Smooth muscle cell (in vitro differentiated cells): ENCODE results near the gene ALPK1. TPM values are rescaled to one million over a fixed set of nuclear protein-coding genes. Genes with fewer than 3 reads are reported as not detected.

ENCODE experiments used
- DNase-seq: peaks from one replicate; lab custom pipeline; 2025; ENCODE audit not compliant: unreplicated experiment; lab: John Stamatoyannopoulos, UW
- H2AFZ ChIP-seq: fragments of 200-600 bp; sonication (generic); 2 replicates; pipeline ENCODE4 v1.6.0; 2016; ENCODE audit warnings: antibody characterized with exemption, low read depth, mild to moderate bottlenecking
- H3F3A ChIP-seq: fragments of 200-600 bp; sonication (generic); 2 replicates; pipeline ENCODE4 v1.6.0; 2017; ENCODE audit warnings: antibody characterized with exemption, low read depth
- H3K27ac ChIP-seq: fragments of 200-600 bp; sonication (generic); 2 replicates; pipeline ENCODE4 v1.5.1; 2016; ENCODE audit warnings: low read depth, mild to moderate bottlenecking
- H3K27me3 ChIP-seq: fragments of 200-600 bp; sonication (generic); 2 replicates; pipeline ENCODE4 v1.6.1; 2016; ENCODE audit warnings: low read depth, mild to moderate bottlenecking
- H3K36me3 ChIP-seq: fragments of 200-600 bp; sonication (generic); 2 replicates; pipeline ENCODE4 v1.5.1; 2016; ENCODE audit warnings: low read depth
- H3K4me1 ChIP-seq: fragments of 200-600 bp; sonication (generic); 2 replicates; pipeline ENCODE4 v1.5.1; 2016; ENCODE audit warnings: low read depth
- H3K4me2 ChIP-seq: fragments of 200-600 bp; sonication (generic); 2 replicates; pipeline ENCODE4 v1.6.0; 2016; ENCODE audit warnings: mild to moderate bottlenecking
- H3K4me3 ChIP-seq: fragments of 200-600 bp; sonication (generic); 2 replicates; pipeline ENCODE4 v1.5.1; 2016; ENCODE audit warnings: mild to moderate bottlenecking
- H3K79me2 ChIP-seq: fragments of 200-600 bp; sonication (generic); 2 replicates; pipeline ENCODE4 v1.6.0; 2016; ENCODE audit warnings: low read depth, mild to moderate bottlenecking
- H3K9ac ChIP-seq: fragments of 200-600 bp; sonication (generic); 2 replicates; pipeline ENCODE4 v1.6.0; 2016; ENCODE audit warnings: low read depth
- H3K9me3 ChIP-seq: fragments of 200-600 bp; sonication (generic); replicated peaks from 2 replicates; pipeline ENCODE4 v1.5.1; 2016; ENCODE audit warnings: low read depth
- H4K20me1 ChIP-seq: fragments of 200-600 bp; sonication (generic); 2 replicates; pipeline ENCODE4 v1.6.0; 2016; ENCODE audit warnings: low read depth
- WGBS: methylation state at CpG from one replicate; pipeline ENCODE4 v1.1.7; 2016; ENCODE audit warnings: low lambda C conversion rate; 5-methylcytosine and 5-hydroxymethylcytosine counted together
- polyA plus RNA-seq: library from polyadenylated mRNA; unstranded; fragments of >200 nt; fragmentation: Nextera tagmentation; extraction: Ambion mirVana; gene quantifications from 2 replicates; pipeline ENCODE4 v1.2.1, GENCODE V29; 2016
- total RNA-seq: library from RNA; depleted of rRNA; stranded (reverse); fragments of >200 nt; gene quantifications from 2 replicates; pipeline ENCODE4 v1.2.3, GENCODE V29; 2014
- TF ChIP-seq, protein P1 (sequence below): fragments of 200-600 bp; sonication (generic); IDR thresholded peaks from 2 replicates; pipeline ENCODE4 v1.5.1; 2017; ENCODE audit warnings: borderline replicate concordance, mild to moderate bottlenecking, antibody characterized with exemption; ENCODE audit not compliant: insufficient read depth, poor library complexity, severe bottlenecking

ALPK1 gene
- total and polyA plus RNA-seq, 2 experiments from 2014 or later, result 3.9 to 4.4 TPM

DNA sequence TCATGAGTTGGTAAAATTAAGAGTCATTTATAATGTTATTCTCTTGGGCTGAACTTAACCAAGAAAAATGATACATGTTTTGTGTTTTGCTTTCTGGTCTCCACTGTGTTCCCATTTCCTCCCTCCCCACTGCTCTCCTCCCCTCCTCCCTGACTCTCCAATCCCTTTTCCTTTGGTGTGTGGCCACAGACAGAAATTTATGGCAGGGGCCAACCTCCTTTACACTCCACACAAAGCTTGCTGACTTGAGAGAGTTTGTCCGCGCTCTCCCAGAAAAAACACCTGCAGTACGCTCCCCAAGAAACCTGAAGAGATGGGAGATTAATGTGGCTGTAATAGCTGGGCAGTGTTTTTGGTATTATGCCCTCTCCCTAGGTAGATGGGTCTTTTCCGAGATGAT lies 88.9 kb downstream of the ALPK1 start:
- H3K9ac ChIP-seq, result no peak overlapping the region
- TF ChIP-seq, protein P1, sequence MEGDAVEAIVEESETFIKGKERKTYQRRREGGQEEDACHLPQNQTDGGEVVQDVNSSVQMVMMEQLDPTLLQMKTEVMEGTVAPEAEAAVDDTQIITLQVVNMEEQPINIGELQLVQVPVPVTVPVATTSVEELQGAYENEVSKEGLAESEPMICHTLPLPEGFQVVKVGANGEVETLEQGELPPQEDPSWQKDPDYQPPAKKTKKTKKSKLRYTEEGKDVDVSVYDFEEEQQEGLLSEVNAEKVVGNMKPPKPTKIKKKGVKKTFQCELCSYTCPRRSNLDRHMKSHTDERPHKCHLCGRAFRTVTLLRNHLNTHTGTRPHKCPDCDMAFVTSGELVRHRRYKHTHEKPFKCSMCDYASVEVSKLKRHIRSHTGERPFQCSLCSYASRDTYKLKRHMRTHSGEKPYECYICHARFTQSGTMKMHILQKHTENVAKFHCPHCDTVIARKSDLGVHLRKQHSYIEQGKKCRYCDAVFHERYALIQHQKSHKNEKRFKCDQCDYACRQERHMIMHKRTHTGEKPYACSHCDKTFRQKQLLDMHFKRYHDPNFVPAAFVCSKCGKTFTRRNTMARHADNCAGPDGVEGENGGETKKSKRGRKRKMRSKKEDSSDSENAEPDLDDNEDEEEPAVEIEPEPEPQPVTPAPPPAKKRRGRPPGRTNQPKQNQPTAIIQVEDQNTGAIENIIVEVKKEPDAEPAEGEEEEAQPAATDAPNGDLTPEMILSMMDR, result no peak
- WGBS, result 95% methylated on average over 4 of the region's 4 CpGs
- no peaks in the 10 kb centered on the region for H3K79me2 ChIP-seq
- no peaks in the 10 kb centered on the region for H3K36me3 ChIP-seq
- H4K20me1 ChIP-seq, result no peaks in the 10 kb centered on the region
- H3K27ac ChIP-seq, result no peak overlapping the region
- no peaks in the 10 kb centered on the region for H3K9me3 ChIP-seq
- no peak overlapping the region for H2AFZ ChIP-seq
- peaks cover 18% of the 10 kb centered on the region for H3K27me3 ChIP-seq
- H3F3A ChIP-seq, result no peaks in the 10 kb centered on the region
- DNase-seq, result no peak
- peaks cover 22% of the 10 kb centered on the region for H3K4me1 ChIP-seq
- H3K4me3 ChIP-seq, result no peak overlapping the region
- no peak overlapping the region for H3K4me2 ChIP-seq

DNA sequence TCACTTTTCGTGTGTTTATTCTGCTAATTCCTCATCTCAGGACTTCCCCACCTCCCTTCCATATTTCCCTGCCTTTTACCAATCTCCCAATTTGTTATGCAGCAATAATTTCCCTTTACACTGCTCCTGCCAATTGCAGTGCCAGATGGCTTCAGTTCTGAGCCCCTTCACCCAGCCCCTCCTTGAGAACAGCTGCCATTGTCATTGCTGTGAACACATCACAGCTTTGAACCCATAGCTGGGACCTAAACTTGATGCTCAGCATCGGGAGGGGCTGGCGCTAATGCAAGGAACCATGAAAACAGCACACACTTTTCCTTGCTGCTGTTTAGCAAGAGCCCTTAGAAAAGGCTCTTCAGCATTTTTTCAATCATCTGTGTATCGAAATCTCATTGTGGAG lies 104.9 kb downstream of the ALPK1 start:
- DNase-seq, result no peak
- H3K9ac ChIP-seq, result no peak overlapping the region
- no peaks in the 10 kb centered on the region for H3K79me2 ChIP-seq
- no peaks in the 10 kb centered on the region for H3K9me3 ChIP-seq
- H3K36me3 ChIP-seq, result no peaks in the 10 kb centered on the region
- no peak overlapping the region for H2AFZ ChIP-seq
- peaks cover 17% of the 10 kb centered on the region for H3K27me3 ChIP-seq
- no peaks in the 10 kb centered on the region for H3F3A ChIP-seq
- no peak overlapping the region for H3K4me2 ChIP-seq
- no peaks in the 10 kb centered on the region for H4K20me1 ChIP-seq
- no peak overlapping the region for H3K4me3 ChIP-seq
- TF ChIP-seq, protein P1, result no peak
- H3K4me1 ChIP-seq, result peaks cover 27% of the 10 kb centered on the region
- no peak overlapping the region for H3K27ac ChIP-seq
- WGBS, result 87% methylated on average over 4 of the region's 4 CpGs

DNA sequence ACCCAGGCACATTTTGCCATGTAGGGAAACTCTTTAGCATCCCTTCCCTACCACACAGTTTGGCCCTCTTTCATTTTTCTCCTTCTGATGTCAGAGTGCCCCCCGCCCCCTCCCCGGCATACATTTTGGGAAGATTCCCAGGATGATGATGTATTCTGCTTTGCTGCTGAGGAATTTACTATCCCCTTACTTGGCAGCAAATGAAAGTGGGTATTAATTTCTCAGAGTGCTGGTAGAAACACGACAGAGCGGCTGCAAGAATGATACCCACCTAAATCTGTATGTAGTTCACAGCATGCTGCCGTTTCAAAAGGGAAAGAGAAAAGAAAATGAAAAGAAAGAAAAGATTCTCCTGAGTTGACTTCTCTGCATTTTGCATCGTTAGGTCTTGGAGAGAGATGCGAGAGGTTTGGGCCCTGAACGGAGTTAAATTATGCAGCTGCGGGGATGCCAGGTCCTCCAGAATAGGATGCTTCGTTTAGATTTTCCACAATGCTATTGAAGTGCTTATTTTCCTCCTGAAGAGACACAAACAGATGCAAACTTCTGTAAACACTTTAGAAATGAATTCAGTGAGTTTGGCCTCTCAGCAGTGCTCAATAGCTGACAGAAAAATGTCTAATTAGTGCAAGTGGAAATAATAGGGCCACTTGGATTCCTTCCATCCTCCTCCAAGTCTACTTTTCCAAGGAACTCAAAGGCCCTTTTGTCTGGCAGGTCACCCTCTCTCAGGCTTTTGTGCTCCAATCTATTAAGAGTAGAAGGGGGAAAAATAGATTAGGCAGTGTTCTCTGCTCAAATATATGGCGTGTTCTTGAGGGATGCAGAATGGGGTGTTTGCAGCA lies 106.2 kb downstream of the ALPK1 start:
- WGBS, result 61% methylated on average over 11 of the region's 11 CpGs

More for the DNA sequence above, 106.2 kb downstream of the ALPK1 start:
- no peaks in the 10 kb centered on the region for H3K79me2 ChIP-seq
- H4K20me1 ChIP-seq, result no peaks in the 10 kb centered on the region
- DNase-seq, result no peak
- H3K4me1 ChIP-seq, result peaks cover 27% of the 10 kb centered on the region
- no peak overlapping the region for H3K4me3 ChIP-seq
- no peaks in the 10 kb centered on the region for H3K9me3 ChIP-seq
- no peaks in the 10 kb centered on the region for H3F3A ChIP-seq
- peaks cover 12% of the 10 kb centered on the region for H3K27me3 ChIP-seq
- H2AFZ ChIP-seq, result no peak overlapping the region
- no peak overlapping the region for H3K27ac ChIP-seq
- no peaks in the 10 kb centered on the region for H3K36me3 ChIP-seq
- H3K9ac ChIP-seq, result no peak overlapping the region
- no peak overlapping the region for H3K4me2 ChIP-seq
- TF ChIP-seq, protein P1, result no peak
